K562 (cell line): ENCODE measurements around the gene ARHGAP22. TPM values are rescaled to one million over a fixed set of nuclear protein-coding genes. Genes with fewer than 3 reads are reported as not detected.

ENCODE experiments used
- CREM ChIP-seq: IDR thresholded peaks from 2 replicates; pipeline ENCODE4 v1.6.1; 2014; ENCODE audit warnings: antibody characterized with exemption, low read depth
- ELF1 ChIP-seq: fragments of 200-800 bp; sonication (Bioruptor generic); IDR thresholded peaks from 2 replicates; pipeline ENCODE4 v1.6.1; 2016; ENCODE audit warnings: missing genetic modification characterization, missing compliant biosample characterization
- GABPB1 ChIP-seq: sonication (generic); formaldehyde crosslinking; IDR thresholded peaks from 2 replicates; pipeline ENCODE4 v1.8.0; 2022; ENCODE audit warnings: mild to moderate bottlenecking, missing genetic modification reagents
- TAF9B ChIP-seq: fragments of 450-650 bp; IDR thresholded peaks from 2 replicates; pipeline ENCODE4 v1.6.1; 2018; ENCODE audit warnings: mild to moderate bottlenecking; ENCODE audit not compliant: partially characterized antibody
- ZC3H4 ChIP-seq: sonication (generic); formaldehyde crosslinking; IDR thresholded peaks from 2 replicates; pipeline ENCODE4 v1.9.0; 2021; ENCODE audit warnings: missing genetic modification reagents, borderline replicate concordance
- ZNF239 ChIP-seq: fragments of 250-450 bp; sonication (Bioruptor Pico); IDR thresholded peaks from 2 replicates; pipeline ENCODE4 v1.4.0; 2020; ENCODE audit warnings: mild to moderate bottlenecking
- ZNF79 ChIP-seq: fragments of 250-450 bp; sonication (Bioruptor Pico); IDR thresholded peaks from 2 replicates; pipeline ENCODE4 v1.4.0; 2020; ENCODE audit warnings: low read depth, mild to moderate bottlenecking, moderate library complexity
- polyA plus RNA-seq, 8 experiments: library from polyadenylated mRNA; depleted of rRNA in 4 of 8; stranded (reverse) in 5 of 8; unstranded in 3 of 8; fragments of >200 nt; fragmentation: Nextera tagmentation in 2 of 8; fragmentation: Illumina TruSeq in 1 of 8; extraction: Ambion mirVana in 2 of 8; extraction: Trizol in 1 of 8; gene quantifications; 2 replicates each; pipeline versions ENCODE4 v1.2.1 to v1.2.3, GENCODE V29; 2011 to 2014; ENCODE audit warnings: inconsistent platforms in 1 of 8, missing spikeins in 1 of 8
- total RNA-seq, 7 experiments: library from RNA; depleted of rRNA in 6 of 7; stranded (reverse); fragments of >200 nt in 6 of 7; fragmentation: Illumina TruSeq in 2 of 7; extraction: Trizol in 2 of 7; gene quantifications; 2 replicates each; pipeline versions ENCODE4 v1.2.1 to v1.2.3, GENCODE V29; 2011 to 2021; ENCODE audit warnings: low replicate concordance in 1 of 7
- TF ChIP-seq, protein P1 (sequence below): fragments of 250-450 bp; sonication (Bioruptor Pico); IDR thresholded peaks from 2 replicates; pipeline ENCODE4 v1.8.0; 2022; ENCODE audit warnings: inconsistent platforms
- TF ChIP-seq, protein P2 (sequence below): sonication (generic); formaldehyde crosslinking; IDR thresholded peaks from 2 replicates; pipeline ENCODE4 v1.8.0; 2022; ENCODE audit warnings: mild to moderate bottlenecking, missing genetic modification reagents
- TF ChIP-seq, protein P3 (sequence below): IDR thresholded peaks from 2 replicates; pipeline ENCODE4 v1.6.1; 2011; ENCODE audit not compliant: insufficient read length; ENCODE audit errors: extremely low read depth
- TF ChIP-seq, protein P4 (sequence below): fragments of 450-650 bp; IDR thresholded peaks from 2 replicates; pipeline ENCODE4 v1.7.1; 2018; ENCODE audit warnings: mild to moderate bottlenecking, low read depth; ENCODE audit not compliant: partially characterized antibody
- TF ChIP-seq, protein P5 (sequence below): sonication (generic); formaldehyde crosslinking; IDR thresholded peaks from 2 replicates; pipeline ENCODE4 v1.8.1; 2023; ENCODE audit warnings: mild to moderate bottlenecking, missing genetic modification reagents
- TF ChIP-seq, protein P6 (sequence below), 3 experiments: fragments of 200-800 bp in 1 of 3; fragments of 250-450 bp in 1 of 3; fragments of 450-650 bp in 1 of 3; sonication (Bioruptor Pico) in 1 of 3; sonication (Bioruptor generic) in 1 of 3; formaldehyde crosslinking in 1 of 3; IDR thresholded peaks; 2 replicates each; pipeline versions ENCODE4 v1.6.1 to v1.8.0; 2016 to 2022; ENCODE audit warnings: mild to moderate bottlenecking in 2 of 3, missing genetic modification characterization in 2 of 3, missing compliant biosample characterization in 1 of 3, moderate library complexity in 1 of 3

Gene ARHGAP22
- total and polyA plus RNA-seq, 9 of the 15 experiments (the other 6 are each of a cell fraction or from before 2014, with no cell fraction given), result 1.3 to 28.1 (median 12.7) TPM

DNA sequence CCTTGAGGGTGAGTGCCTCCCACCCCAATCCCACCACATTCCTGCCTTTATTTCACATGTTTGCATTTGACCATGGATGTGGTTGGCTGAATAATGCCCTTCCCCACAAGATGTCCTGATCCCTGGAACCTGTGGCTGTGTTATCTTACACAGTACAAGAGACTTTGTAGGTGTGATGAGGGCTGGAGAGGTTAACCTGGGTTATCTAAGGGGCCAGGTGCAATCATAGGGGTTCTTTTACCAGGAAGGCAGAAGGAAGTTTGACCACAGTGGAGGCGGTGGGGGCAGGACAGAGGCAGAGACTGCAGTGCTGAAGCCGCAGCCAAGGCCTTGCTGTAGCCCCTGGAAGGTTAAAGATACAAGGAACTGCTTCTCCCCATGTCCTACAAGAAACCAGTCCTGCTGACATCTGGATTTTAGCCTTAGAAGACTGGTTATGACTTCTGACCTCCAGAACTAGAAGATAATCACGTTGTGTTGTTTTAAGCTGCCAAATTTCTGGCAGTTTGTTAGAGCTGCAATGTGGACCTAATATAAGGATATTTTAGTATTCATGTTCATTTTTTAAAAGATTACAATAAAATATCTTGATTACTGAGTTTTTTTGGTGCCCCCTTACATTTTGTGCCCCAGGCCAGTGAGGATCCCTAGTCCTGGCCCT is 136.6 kb downstream of the ARHGAP22 start (continued):
- TF ChIP-seq ZNF79 (CRISPR knock-in tag) (no peak), ZC3H4 (CRISPR knock-in tag) (no peak), TAF9B (no peak), CREM (peak; percentile 67), ZNF239 (no peak), ELF1 (tag) (no peak), GABPB1 (CRISPR knock-in tag) (no peak)
- TF ChIP-seq, protein P1, sequence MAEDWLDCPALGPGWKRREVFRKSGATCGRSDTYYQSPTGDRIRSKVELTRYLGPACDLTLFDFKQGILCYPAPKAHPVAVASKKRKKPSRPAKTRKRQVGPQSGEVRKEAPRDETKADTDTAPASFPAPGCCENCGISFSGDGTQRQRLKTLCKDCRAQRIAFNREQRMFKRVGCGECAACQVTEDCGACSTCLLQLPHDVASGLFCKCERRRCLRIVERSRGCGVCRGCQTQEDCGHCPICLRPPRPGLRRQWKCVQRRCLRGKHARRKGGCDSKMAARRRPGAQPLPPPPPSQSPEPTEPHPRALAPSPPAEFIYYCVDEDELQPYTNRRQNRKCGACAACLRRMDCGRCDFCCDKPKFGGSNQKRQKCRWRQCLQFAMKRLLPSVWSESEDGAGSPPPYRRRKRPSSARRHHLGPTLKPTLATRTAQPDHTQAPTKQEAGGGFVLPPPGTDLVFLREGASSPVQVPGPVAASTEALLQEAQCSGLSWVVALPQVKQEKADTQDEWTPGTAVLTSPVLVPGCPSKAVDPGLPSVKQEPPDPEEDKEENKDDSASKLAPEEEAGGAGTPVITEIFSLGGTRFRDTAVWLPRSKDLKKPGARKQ (CRISPR knock-in tag), result no peak
- TF ChIP-seq, protein P2, sequence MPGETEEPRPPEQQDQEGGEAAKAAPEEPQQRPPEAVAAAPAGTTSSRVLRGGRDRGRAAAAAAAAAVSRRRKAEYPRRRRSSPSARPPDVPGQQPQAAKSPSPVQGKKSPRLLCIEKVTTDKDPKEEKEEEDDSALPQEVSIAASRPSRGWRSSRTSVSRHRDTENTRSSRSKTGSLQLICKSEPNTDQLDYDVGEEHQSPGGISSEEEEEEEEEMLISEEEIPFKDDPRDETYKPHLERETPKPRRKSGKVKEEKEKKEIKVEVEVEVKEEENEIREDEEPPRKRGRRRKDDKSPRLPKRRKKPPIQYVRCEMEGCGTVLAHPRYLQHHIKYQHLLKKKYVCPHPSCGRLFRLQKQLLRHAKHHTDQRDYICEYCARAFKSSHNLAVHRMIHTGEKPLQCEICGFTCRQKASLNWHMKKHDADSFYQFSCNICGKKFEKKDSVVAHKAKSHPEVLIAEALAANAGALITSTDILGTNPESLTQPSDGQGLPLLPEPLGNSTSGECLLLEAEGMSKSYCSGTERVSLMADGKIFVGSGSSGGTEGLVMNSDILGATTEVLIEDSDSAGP, result no peak
- TF ChIP-seq, protein P3, sequence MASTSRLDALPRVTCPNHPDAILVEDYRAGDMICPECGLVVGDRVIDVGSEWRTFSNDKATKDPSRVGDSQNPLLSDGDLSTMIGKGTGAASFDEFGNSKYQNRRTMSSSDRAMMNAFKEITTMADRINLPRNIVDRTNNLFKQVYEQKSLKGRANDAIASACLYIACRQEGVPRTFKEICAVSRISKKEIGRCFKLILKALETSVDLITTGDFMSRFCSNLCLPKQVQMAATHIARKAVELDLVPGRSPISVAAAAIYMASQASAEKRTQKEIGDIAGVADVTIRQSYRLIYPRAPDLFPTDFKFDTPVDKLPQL, result no peak
- TF ChIP-seq, protein P4, sequence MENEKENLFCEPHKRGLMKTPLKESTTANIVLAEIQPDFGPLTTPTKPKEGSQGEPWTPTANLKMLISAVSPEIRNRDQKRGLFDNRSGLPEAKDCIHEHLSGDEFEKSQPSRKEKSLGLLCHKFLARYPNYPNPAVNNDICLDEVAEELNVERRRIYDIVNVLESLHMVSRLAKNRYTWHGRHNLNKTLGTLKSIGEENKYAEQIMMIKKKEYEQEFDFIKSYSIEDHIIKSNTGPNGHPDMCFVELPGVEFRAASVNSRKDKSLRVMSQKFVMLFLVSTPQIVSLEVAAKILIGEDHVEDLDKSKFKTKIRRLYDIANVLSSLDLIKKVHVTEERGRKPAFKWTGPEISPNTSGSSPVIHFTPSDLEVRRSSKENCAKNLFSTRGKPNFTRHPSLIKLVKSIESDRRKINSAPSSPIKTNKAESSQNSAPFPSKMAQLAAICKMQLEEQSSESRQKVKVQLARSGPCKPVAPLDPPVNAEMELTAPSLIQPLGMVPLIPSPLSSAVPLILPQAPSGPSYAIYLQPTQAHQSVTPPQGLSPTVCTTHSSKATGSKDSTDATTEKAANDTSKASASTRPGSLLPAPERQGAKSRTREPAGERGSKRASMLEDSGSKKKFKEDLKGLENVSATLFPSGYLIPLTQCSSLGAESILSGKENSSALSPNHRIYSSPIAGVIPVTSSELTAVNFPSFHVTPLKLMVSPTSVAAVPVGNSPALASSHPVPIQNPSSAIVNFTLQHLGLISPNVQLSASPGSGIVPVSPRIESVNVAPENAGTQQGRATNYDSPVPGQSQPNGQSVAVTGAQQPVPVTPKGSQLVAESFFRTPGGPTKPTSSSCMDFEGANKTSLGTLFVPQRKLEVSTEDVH, result no peak
- TF ChIP-seq, protein P5, sequence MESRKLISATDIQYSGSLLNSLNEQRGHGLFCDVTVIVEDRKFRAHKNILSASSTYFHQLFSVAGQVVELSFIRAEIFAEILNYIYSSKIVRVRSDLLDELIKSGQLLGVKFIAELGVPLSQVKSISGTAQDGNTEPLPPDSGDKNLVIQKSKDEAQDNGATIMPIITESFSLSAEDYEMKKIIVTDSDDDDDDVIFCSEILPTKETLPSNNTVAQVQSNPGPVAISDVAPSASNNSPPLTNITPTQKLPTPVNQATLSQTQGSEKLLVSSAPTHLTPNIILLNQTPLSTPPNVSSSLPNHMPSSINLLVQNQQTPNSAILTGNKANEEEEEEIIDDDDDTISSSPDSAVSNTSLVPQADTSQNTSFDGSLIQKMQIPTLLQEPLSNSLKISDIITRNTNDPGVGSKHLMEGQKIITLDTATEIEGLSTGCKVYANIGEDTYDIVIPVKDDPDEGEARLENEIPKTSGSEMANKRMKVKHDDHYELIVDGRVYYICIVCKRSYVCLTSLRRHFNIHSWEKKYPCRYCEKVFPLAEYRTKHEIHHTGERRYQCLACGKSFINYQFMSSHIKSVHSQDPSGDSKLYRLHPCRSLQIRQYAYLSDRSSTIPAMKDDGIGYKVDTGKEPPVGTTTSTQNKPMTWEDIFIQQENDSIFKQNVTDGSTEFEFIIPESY, result no peak
- TF ChIP-seq, protein P6, sequence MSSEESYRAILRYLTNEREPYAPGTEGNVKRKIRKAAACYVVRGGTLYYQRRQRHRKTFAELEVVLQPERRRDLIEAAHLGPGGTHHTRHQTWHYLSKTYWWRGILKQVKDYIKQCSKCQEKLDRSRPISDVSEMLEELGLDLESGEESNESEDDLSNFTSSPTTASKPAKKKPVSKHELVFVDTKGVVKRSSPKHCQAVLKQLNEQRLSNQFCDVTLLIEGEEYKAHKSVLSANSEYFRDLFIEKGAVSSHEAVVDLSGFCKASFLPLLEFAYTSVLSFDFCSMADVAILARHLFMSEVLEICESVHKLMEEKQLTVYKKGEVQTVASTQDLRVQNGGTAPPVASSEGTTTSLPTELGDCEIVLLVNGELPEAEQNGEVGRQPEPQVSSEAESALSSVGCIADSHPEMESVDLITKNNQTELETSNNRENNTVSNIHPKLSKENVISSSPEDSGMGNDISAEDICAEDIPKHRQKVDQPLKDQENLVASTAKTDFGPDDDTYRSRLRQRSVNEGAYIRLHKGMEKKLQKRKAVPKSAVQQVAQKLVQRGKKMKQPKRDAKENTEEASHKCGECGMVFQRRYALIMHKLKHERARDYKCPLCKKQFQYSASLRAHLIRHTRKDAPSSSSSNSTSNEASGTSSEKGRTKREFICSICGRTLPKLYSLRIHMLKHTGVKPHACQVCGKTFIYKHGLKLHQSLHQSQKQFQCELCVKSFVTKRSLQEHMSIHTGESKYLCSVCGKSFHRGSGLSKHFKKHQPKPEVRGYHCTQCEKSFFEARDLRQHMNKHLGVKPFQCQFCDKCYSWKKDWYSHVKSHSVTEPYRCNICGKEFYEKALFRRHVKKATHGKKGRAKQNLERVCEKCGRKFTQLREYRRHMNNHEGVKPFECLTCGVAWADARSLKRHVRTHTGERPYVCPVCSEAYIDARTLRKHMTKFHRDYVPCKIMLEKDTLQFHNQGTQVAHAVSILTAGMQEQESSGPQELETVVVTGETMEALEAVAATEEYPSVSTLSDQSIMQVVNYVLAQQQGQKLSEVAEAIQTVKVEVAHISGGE (CRISPR knock-in tag; IDR thresholded peaks at IDR 0.05), result peak in 1 of 3 experiments; percentile 22; a peak in 1 of 6 replicates
